Thyroid gland (tissue), 4 donors: ENCODE measurements around the gene SVBP.

Experiments used
- POLR2A ChIP-seq, 2 donors: fragments of 450-650 bp; IDR thresholded peaks; one replicate each; pipeline ENCODE4 v1.6.1; 2017; ENCODE audit warnings: antibody characterized with exemption in 2 of 2, mild to moderate bottlenecking in 2 of 2, moderate library complexity in 1 of 2
- TF ChIP-seq, protein P1 (sequence below), 6 experiments: fragments of 200-600 bp in 3 of 6; fragments of 450-650 bp in 3 of 6; sonication (generic) in 3 of 6; IDR thresholded peaks; one replicate each; pipeline ENCODE4 v1.5.1; 2016 to 2019; ENCODE audit warnings: antibody characterized with exemption in 6 of 6, mild to moderate bottlenecking in 2 of 6, inconsistent platforms in 1 of 6, moderate library complexity in 1 of 6

GRCh38 chr1:42761567-42761966 lies 55.6 kb downstream of the SVBP start:
- TF ChIP-seq, protein P1, sequence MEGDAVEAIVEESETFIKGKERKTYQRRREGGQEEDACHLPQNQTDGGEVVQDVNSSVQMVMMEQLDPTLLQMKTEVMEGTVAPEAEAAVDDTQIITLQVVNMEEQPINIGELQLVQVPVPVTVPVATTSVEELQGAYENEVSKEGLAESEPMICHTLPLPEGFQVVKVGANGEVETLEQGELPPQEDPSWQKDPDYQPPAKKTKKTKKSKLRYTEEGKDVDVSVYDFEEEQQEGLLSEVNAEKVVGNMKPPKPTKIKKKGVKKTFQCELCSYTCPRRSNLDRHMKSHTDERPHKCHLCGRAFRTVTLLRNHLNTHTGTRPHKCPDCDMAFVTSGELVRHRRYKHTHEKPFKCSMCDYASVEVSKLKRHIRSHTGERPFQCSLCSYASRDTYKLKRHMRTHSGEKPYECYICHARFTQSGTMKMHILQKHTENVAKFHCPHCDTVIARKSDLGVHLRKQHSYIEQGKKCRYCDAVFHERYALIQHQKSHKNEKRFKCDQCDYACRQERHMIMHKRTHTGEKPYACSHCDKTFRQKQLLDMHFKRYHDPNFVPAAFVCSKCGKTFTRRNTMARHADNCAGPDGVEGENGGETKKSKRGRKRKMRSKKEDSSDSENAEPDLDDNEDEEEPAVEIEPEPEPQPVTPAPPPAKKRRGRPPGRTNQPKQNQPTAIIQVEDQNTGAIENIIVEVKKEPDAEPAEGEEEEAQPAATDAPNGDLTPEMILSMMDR (IDR thresholded peaks at IDR 0.05) = no peak
- TF ChIP-seq POLR2A (IDR thresholded peaks at IDR 0.05) = no peak
